ENCODE results near the gene KIAA1191. TPM values are rescaled to one million over a fixed set of nuclear protein-coding genes. Genes with fewer than 3 reads are reported as not detected.

The KIAA1191 gene
- total RNA-seq, 1 donor from 2014 or later = 92.6 TPM

GRCh38 chr5:176400382-176401156 is 39.0 kb upstream of the KIAA1191 start:
- TF ChIP-seq CTCF (IDR thresholded peaks at IDR 0.05) = no peak
- Histone ChIP-seq H3K36me3 (peaks cover 6% of the 10 kb centered on the region), H3K27ac (no peak overlapping the region), H3K9me3 (no peaks in the 10 kb centered on the region), H3K4me1 (no peaks in the 10 kb centered on the region), H3K27me3 (no peaks in the 10 kb centered on the region), H3K4me3 (no peak overlapping the region)
- intact Hi-C loops (cut with DNase I) = no loop called here
- ATAC-seq (peak; percentile 65), DNase-seq (peak; percentile 62)

GRCh38 chr5:176397736-176398420 is 36.3 kb upstream of the KIAA1191 start:
- H3K27me3 ChIP-seq = no peaks in the 10 kb centered on the region
- TF ChIP-seq CTCF (IDR thresholded peaks at IDR 0.05) = no peak
- DNase-seq = no peak
- intact Hi-C loops (cut with DNase I) = no loop called here
- H3K36me3 ChIP-seq = peaks cover 10% of the 10 kb centered on the region
- no peaks in the 10 kb centered on the region for H3K4me1 ChIP-seq
- no peak overlapping the region for H3K4me3 ChIP-seq
- H3K27ac ChIP-seq = no peak overlapping the region
- no peak for ATAC-seq
- H3K9me3 ChIP-seq = no peaks in the 10 kb centered on the region

GRCh38 chr5:176396330-176396729 is 34.8 kb upstream of the KIAA1191 start:
- H3K36me3 ChIP-seq = peaks cover 21% of the 10 kb centered on the region
- H3K4me1 ChIP-seq = no peaks in the 10 kb centered on the region
- ATAC-seq (no peak), DNase-seq (no peak)
- intact Hi-C loops (cut with DNase I) = no loop called here
- H3K4me3 ChIP-seq = no peak overlapping the region
- H3K9me3 ChIP-seq = no peaks in the 10 kb centered on the region
- no peak for TF ChIP-seq CTCF (IDR thresholded peaks at IDR 0.05)
- no peaks in the 10 kb centered on the region for H3K27me3 ChIP-seq
- H3K27ac ChIP-seq = no peak overlapping the region

GRCh38 chr5:176394881-176395675 is 33.5 kb upstream of the KIAA1191 start:
- DNase-seq = no peak
- Histone ChIP-seq H3K36me3 (peaks cover 17% of the 10 kb centered on the region), H3K9me3 (no peaks in the 10 kb centered on the region), H3K27ac (no peak overlapping the region), H3K4me1 (no peaks in the 10 kb centered on the region), H3K27me3 (no peaks in the 10 kb centered on the region), H3K4me3 (no peak overlapping the region)
- TF ChIP-seq CTCF (IDR thresholded peaks at IDR 0.05) = no peak
- intact Hi-C loops (cut with DNase I) = no loop called here
- ATAC-seq = peak; percentile 34

GRCh38 chr5:176394096-176394495 is 32.5 kb upstream of the KIAA1191 start:
- H3K4me1 ChIP-seq = peaks cover 7% of the 10 kb centered on the region
- intact Hi-C loops (cut with DNase I) = no loop called here
- DNase-seq (no peak), ATAC-seq (no peak)
- H3K4me3 ChIP-seq = no peak overlapping the region
- no peaks in the 10 kb centered on the region for H3K27me3 ChIP-seq
- peaks cover 17% of the 10 kb centered on the region for H3K36me3 ChIP-seq
- no peak for TF ChIP-seq CTCF (IDR thresholded peaks at IDR 0.05)
- no peaks in the 10 kb centered on the region for H3K9me3 ChIP-seq
- no peak overlapping the region for H3K27ac ChIP-seq
